ENCODE results near the gene MYL10.

MYL10 gene

GRCh38 chr7:101629171-101629570 lies at the start of gene MYL10:
Gene MYL10 (minus strand): TSS chr7:101629296. CDS start chr7:101629118, 178 bp downstream.
- DNase-seq (ENCODE audit: low spot score), result no peak

- DNase-seq (ENCODE audit: low spot score), result no peak
These were observed 49.6 kb upstream of the MYL10 start for GRCh38 chr7:101678658-101679057.

DNA sequence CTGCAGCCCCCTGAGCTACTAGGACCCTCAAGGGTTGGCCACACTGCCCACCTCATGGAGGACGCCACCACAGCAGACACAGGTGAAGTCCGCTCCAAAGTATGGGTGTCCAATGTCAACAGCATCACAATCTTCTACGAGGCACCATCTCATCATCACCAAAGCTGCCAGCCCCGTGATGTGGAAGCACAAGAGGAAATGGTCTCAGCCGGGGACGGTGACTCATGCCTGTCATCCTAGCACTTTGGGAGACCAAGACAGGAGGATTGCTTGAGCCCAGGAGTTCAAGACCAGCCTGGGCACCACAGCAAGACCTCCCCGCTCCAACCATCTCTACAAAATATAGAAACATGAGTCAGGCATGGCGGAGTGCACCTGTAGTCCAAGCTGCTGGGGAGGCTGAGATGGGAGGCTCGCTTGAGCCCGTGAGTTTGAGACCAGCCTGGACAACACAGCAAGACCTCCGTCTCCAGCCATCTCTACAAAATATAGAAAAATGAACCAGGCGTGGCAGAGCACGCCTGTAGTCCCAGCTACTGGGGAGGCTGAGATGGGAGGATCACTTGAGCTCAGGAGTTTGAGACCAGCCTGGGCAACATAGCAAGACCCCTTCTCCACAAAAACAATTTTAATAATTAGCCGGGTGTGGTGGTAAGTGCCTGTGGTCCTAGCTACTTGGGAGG lies 48.8 kb upstream of the MYL10 start:
- DNase-seq (ENCODE audit: low spot score), result no peak

DNA sequence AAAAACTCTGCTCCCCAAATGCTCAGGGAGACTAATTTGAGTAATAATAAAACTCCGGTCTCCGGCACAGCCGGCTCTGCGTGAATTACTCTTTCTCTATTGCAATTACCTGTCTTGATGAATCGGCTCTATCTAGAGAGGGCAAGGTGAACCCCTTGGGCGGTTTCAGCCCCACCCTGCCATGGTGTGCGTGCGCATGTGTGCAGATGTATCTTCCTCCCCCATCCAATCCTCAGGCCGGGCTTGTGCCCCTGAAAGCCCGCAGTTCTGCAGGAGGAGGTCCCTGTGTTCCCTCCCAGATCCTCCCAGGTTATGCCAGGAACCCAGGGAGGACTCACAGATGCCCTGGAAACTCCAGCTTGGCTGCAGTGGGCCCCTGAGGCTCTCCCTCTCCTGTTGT lies 48.3 kb upstream of the MYL10 start:
- DNase-seq (ENCODE audit: low spot score), result no peak

DNA sequence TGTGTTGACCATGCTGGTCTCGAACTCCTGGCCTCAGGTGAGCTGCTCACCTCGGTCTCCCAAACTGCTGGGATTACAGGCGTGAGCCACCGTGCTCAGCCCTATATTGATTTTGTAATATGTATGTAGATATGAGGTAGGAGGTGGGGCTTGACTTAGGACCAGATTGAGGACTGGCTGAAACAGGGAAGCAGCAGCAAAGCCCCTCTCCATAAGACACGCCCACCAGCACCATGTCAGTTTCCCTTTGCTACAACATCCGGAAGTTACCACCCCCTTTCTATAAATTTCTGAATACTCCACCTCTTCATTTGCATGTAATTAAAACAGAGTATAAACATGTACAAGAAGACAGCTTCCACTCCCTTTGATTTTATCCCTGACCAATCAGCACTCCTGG lies 47.9 kb upstream of the MYL10 start:
- no peak for DNase-seq (ENCODE audit: low spot score)

- no peak for DNase-seq (ENCODE audit: low spot score)
These were observed 47.0 kb upstream of the MYL10 start for GRCh38 chr7:101676062-101676598.

DNA sequence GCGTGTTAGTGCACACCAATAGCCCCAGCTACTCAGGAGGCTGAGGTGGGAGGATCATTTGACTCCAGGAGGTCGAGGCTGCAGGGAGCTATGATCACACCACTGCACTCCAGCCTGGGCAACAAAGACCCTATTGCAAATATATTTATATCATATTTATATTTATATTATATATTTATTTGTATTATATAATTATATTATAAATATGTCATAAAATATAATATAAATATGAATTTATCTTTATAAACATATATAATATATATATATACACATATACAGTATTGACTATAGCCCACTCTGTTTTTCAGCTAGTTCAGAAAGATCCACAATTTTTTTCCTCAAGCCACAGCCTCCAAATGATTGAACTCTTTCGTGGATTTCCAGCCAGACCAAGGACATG lies 45.3 kb upstream of the MYL10 start:
- DNase-seq (ENCODE audit: low spot score), result no peak

DNA sequence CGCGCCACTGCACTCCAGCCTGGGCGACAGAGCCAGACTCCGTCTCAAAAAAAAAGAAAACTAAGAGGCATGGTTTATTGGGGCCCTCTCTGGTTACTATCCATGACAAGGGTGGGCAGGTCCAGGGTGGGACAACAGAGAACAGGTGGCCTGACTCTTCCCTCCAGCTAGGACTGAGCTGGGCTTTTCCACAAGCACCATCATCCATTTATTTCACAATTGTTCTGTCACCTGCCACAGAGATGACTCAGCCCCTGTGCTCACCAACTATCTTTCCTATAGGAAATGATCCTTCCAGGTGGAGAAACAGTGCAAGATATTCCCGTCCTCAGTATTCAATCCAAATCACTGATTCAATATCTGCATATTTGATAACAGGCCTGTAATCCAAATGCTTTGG lies 44.9 kb upstream of the MYL10 start:
- no peak for DNase-seq (ENCODE audit: low spot score)

DNA sequence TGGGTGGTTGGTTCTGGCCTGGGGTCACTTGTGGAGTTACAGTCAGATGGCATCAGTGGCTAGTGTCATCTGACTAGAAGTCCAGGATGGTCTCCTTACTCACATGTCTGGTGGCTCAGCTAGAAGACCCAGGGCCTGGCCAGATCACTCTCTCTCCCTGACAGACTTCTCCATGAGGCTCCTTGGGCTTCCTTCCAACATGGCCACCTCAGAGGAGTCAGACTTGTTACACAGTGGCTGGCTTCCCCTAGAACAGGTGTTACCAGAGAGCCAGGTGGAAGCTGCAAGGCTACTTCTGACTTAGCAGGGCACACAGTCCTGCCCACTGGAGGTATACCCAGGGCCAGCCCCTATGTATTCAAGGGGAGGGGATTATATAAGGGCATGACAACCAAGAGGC lies 44.2 kb upstream of the MYL10 start:
- DNase-seq (ENCODE audit: low spot score), result no peak

GRCh38 chr7:101671371-101672356 lies 42.6 kb upstream of the MYL10 start:
- no peak for DNase-seq (ENCODE audit: low spot score)

DNA sequence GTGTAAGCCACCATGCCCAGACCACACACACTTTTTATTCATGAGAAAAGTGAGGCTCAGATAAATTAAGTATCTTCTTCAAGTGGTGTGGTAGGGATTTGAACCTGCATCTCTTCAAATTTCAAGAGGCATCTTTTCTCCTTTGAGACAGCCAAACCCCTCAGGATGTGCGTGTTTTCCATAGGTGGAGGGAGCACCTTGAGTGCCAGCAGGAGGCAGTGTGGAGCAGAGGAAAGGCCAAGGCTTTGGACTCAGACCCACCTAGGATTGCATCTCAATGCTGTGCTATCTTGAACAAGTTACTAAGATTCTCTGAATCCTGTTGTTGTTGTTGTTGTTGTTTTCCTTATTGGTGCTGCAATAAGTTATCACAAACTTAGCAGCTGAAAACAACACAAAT lies 40.2 kb upstream of the MYL10 start:
- DNase-seq (ENCODE audit: low spot score), result no peak

- DNase-seq (ENCODE audit: low spot score), result no peak
These were observed 39.6 kb upstream of the MYL10 start for GRCh38 chr7:101668726-101669125.

DNA sequence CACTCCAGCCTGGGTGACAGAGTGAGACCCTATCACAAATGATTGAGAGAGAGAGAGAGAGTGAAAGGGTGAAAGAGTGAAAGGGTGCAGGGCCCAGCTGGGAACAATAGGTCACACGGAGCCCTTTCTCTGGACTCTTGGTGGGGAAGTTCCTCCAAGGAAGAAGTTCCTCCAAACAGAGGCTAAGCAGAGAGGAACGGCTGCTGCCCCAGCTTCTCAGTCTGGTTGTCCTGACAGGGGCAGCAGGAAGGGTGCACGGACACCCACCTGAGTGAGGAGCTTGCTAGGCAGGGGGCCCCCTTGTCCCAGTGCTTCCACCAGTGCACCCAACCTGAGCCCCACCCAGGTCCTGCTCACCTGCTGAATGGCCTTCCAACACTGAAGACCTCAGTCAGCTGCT lies 38.8 kb upstream of the MYL10 start:
- no peak for DNase-seq (ENCODE audit: low spot score)

- no peak for DNase-seq (ENCODE audit: low spot score)
These were observed 38.3 kb upstream of the MYL10 start for GRCh38 chr7:101667399-101667798.

GRCh38 chr7:101666741-101667140 lies 37.6 kb upstream of the MYL10 start:
- no peak for DNase-seq (ENCODE audit: low spot score)

DNA sequence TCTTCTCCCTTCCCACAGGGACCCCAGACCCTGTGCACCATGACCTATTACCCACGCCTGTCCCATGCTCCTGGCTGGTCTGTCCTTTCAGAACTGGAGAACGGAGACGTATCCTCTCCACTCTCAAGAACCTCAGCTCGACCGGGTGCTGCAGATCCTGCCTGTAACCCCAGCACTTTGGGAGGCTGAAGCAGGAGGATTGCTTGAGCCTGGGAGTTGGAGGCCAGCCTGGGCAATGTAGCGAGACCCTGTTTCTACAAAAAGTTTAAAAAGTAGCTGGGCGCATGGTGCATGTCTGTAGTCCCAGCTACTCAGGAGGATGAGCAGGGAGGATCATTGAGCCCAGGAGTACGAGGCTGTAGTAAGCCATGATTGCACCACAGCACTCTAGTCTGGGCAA lies 37.2 kb upstream of the MYL10 start:
- DNase-seq (ENCODE audit: low spot score), result no peak

DNA sequence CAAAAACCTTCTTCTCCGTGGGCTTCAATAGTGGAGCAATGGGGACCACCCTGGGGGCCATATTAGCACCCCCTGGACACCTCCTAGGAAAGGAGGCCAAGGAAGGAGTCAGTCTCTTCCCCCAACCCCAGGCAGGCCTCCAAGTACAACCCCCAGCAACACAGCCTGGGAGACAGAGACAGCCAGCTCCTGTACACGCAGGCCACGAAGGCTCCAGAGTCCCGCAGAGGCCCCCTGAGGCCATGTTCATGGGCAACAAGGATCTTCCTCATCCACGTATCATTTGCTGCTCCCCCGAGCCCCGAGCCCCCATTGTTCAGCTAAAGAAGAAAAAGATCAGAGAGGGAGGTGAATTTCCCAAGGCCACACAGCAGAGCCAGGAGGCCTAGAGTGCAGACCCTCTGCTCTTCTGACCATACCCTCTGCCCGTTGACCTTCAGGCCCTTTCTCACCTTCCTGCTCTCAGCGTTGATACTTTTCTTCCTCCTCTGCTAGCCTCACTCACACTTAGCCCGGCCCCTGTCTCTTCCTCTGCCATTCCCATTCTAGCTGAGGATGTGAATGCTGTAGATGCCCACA lies 35.9 kb upstream of the MYL10 start:
- no peak for DNase-seq (ENCODE audit: low spot score)

DNA sequence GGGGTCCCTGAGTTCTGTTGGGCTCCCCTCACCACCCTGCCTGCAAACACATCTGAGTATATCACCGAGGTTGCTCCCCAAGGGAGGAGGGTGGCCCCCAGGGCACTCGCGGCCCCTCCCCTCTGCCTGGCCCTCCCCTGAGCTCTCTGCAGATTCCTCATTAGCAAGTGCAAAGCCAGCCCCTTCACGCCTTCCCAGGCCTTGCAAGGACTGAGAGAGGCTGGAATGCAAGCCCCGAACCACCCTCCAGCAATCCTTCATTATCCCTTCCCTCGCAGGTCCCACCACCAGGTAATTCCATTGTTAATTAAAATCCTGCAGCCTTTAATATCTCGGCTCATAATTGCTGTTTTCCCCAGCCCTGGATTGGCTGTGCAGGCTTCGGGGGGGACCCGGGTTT lies 35.3 kb upstream of the MYL10 start:
- no peak for DNase-seq (ENCODE audit: low spot score)

DNA sequence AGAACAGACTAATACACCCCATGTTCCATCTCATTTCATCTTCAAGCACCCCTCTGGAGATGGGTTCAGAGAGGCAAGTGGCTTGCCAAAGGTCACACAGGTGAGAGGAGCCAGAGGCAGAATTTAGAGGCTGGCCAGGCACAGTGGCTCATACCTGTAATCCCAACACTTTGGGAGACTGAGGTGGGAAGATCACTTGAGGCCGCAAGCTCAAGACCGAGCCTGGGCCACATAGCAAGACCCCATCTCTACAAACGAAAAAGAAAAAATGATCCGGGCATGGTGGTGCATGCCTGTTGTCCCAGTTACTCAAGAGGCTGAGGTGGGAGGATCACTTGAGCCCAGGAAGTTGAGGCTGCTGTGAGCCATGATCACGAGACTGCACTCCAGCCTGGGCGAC lies 34.7 kb upstream of the MYL10 start:
- DNase-seq (ENCODE audit: low spot score), result no peak

GRCh38 chr7:101662447-101662998 lies 33.4 kb upstream of the MYL10 start:
- no peak for DNase-seq (ENCODE audit: low spot score)

DNA sequence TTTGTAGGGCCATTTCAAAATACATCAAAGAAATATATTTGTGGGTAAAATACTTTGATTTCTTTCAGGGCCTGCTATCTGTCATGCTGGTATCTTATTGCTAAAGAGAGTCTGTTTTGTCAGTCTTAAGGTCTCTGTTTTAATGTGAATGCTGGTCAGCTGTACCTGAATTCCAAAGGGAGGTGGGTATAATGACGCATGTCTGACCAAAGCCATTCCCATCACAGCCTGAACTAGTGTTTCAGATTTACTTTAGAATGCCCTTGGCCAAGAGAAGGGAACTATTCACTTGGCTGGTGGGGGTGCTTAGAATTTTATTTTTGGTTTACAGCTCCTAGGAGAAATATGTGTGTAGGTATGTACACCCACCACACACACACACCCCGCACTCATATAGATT lies 30.6 kb upstream of the MYL10 start:
- DNase-seq (ENCODE audit: low spot score), result no peak

- no peak for DNase-seq (ENCODE audit: low spot score)
These were observed 28.1 kb upstream of the MYL10 start for GRCh38 chr7:101657171-101657570.

Measured in globus pallidus (tissue), 1 donor.